COR-L47 (cell line): ENCODE results near the gene CFAP99.

Experiments
- DNase-seq: peaks from one replicate; lab custom pipeline; 2025; lab: John Stamatoyannopoulos, UW

The CFAP99 gene

GRCh38 chr4:2510351-2511259 is 91.8 kb downstream of the CFAP99 start:
- no peak for DNase-seq

- DNase-seq = no peak
These were observed 92.9 kb downstream of the CFAP99 start for GRCh38 chr4:2511645-2512131.
